Measurements from ENCODE around the gene RHOA.

Gene RHOA

DNA sequence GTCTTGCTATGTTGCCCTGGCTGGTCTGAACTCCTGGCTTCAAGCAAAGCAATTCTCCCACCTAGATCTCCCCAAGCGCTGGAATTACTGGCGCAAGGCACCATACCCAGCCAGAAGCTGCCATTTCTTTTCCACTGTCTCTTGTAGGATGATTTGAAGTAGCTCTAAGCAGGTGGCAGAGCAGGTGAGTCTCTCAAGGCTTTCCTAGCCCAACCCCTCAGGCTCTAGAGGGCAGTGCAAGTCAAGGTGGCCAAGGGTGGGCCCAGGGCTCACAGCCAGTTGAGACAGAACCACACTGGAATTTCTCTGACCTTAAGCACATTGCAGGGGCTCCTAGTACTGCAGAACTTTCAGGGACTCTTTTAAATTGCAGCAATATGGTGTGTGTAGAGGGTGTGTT is 42.7 kb upstream of the RHOA start:
- DNase-seq: peak; percentile 31
- Histone ChIP-seq H3K36me3 (no peaks in the 10 kb centered on the region), H3K27me3 (no peaks in the 10 kb centered on the region), H3K4me1 (peaks cover 5% of the 10 kb centered on the region; the same call in 1 of the 2 replicates), H3K4me3 (ENCODE audit: low read depth, low read length) (no peak overlapping the region), H3K9me3 (no peaks in the 10 kb centered on the region)
- TF ChIP-seq, protein P1, sequence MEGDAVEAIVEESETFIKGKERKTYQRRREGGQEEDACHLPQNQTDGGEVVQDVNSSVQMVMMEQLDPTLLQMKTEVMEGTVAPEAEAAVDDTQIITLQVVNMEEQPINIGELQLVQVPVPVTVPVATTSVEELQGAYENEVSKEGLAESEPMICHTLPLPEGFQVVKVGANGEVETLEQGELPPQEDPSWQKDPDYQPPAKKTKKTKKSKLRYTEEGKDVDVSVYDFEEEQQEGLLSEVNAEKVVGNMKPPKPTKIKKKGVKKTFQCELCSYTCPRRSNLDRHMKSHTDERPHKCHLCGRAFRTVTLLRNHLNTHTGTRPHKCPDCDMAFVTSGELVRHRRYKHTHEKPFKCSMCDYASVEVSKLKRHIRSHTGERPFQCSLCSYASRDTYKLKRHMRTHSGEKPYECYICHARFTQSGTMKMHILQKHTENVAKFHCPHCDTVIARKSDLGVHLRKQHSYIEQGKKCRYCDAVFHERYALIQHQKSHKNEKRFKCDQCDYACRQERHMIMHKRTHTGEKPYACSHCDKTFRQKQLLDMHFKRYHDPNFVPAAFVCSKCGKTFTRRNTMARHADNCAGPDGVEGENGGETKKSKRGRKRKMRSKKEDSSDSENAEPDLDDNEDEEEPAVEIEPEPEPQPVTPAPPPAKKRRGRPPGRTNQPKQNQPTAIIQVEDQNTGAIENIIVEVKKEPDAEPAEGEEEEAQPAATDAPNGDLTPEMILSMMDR (IDR thresholded peaks at IDR 0.05; ENCODE audit: low read depth, low read length): peak; percentile 41

DNA sequence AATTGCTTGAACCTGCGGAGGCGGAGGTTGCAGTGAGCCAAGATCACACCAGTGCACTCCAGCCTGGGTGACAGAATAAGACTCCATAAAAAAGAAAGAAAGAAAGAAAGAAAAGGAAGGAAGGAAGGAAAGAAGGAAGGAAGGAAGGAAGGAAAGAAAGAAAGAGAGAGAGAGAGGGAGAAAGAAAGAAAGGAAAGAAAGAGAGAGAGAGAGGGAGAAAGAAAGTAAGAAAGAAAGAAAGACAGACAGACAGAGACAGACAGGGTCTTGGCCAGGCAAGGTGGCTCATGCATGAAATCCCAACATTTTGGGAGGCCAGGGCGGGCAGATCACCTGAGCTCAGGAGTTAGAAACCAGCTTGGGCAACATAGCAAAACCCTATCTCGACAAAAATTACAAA is 41.8 kb upstream of the RHOA start:
- no peaks in the 10 kb centered on the region for H3K27me3 ChIP-seq
- H3K4me3 ChIP-seq (ENCODE audit: low read depth, low read length): no peak overlapping the region
- H3K4me1 ChIP-seq: peaks cover 5% of the 10 kb centered on the region; the same call in 1 of the 2 replicates
- H3K36me3 ChIP-seq: no peaks in the 10 kb centered on the region
- H3K9me3 ChIP-seq: no peaks in the 10 kb centered on the region
- no peak for DNase-seq
- TF ChIP-seq, protein P1 (IDR thresholded peaks at IDR 0.05; ENCODE audit: low read depth, low read length): no peak

DNA sequence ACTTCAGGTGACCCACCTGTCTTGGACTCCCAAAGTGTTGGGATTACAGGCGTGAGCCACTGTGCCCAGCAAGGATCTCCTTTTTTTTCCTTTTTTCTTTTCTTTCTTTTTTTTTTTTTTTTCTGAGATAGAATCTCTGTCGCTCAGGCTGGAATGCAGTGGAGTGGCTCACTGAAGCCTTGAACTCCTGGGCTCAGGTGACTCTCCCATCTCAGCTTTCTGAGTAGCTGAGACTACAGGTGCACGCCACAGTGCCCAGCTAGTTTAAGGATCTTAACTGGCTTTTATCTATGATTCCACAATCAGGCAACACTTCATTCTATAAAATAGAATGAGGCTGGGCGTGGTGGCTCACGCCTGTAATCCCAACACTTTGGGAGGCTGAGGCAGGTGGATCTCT is 33.6 kb upstream of the RHOA start:
- no peak for DNase-seq
- TF ChIP-seq, protein P1 (IDR thresholded peaks at IDR 0.05; ENCODE audit: low read depth, low read length): no peak
- H3K4me3 ChIP-seq (ENCODE audit: low read depth, low read length): no peak overlapping the region
- H3K36me3 ChIP-seq: no peaks in the 10 kb centered on the region
- H3K9me3 ChIP-seq: no peaks in the 10 kb centered on the region
- no peaks in the 10 kb centered on the region for H3K4me1 ChIP-seq
- H3K27me3 ChIP-seq: no peaks in the 10 kb centered on the region

GRCh38 chr3:49434731-49435130 is 23.0 kb upstream of the RHOA start:
- H3K4me1 ChIP-seq: no peaks in the 10 kb centered on the region
- H3K4me3 ChIP-seq (ENCODE audit: low read depth, low read length): no peak overlapping the region
- no peak for DNase-seq
- no peaks in the 10 kb centered on the region for H3K36me3 ChIP-seq
- no peaks in the 10 kb centered on the region for H3K9me3 ChIP-seq
- TF ChIP-seq, protein P1 (IDR thresholded peaks at IDR 0.05; ENCODE audit: low read depth, low read length): no peak
- no peaks in the 10 kb centered on the region for H3K27me3 ChIP-seq

GRCh38 chr3:49428752-49429080 is 16.9 kb upstream of the RHOA start:
- H3K4me1 ChIP-seq: no peaks in the 10 kb centered on the region
- peak overlapping the region; percentile 63 for H3K4me3 ChIP-seq (ENCODE audit: low read depth, low read length)
- TF ChIP-seq, protein P1 (IDR thresholded peaks at IDR 0.05; ENCODE audit: low read depth, low read length): no peak
- no peaks in the 10 kb centered on the region for H3K27me3 ChIP-seq
- no peaks in the 10 kb centered on the region for H3K36me3 ChIP-seq
- DNase-seq: no peak
- H3K9me3 ChIP-seq: no peaks in the 10 kb centered on the region

DNA sequence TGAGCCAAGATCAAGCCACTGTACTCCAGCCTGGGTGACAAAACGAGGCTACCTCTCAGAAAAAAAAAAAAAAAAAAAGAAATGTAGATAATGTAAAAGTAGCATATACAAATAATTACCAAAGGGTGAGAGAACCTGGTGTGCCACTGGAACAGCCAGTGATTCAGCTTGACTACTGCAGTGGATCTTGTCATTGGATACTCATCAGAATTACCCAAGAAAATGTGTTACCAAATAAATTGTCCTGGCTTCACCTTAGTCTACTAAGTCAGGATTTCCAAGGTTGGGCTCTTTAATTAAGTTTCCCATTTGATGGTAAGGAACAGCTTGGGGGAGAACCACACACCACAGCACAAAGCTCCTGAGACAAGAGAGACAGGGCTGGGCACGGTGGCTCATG is 15.8 kb upstream of the RHOA start:
- H3K36me3 ChIP-seq: no peaks in the 10 kb centered on the region
- H3K4me1 ChIP-seq: no peaks in the 10 kb centered on the region
- TF ChIP-seq, protein P1 (IDR thresholded peaks at IDR 0.05; ENCODE audit: low read depth, low read length): no peak
- DNase-seq: no peak
- H3K4me3 ChIP-seq (ENCODE audit: low read depth, low read length): no peak overlapping the region
- no peaks in the 10 kb centered on the region for H3K27me3 ChIP-seq
- H3K9me3 ChIP-seq: no peaks in the 10 kb centered on the region

Data from BE2C (cell line).